ENCODE results near the gene VASH2. TPM values are rescaled to one million over a fixed set of nuclear protein-coding genes. Genes with fewer than 3 reads are reported as not detected.
A peak's percentile ranks its signal among the peaks of the same experiment; 100 is the strongest.

Gene VASH2
- total and polyA plus RNA-seq, 9 donors: 25.3 to 81.7 (median 49.8) TPM

DNA sequence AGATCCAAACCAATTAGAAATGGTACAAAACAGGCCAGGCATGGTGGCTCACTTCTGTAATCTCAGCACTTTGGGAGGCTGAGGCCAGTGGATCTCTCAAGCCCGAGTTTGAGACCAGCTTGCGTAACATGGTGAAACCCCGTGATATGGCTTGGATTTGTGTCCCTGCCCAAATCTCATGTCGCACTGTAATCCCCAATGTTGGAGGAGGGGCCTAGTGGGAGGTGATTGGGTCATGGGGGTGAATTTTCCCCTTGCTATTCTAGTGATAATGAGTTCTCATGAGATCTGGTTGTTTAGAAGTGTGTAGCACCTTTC is 7.0 kb upstream of the VASH2 start:
- no peak for DNase-seq
- 90% methylated on average over 2 of the region's 4 CpGs for WGBS (ENCODE audit: insufficient coverage)

DNA sequence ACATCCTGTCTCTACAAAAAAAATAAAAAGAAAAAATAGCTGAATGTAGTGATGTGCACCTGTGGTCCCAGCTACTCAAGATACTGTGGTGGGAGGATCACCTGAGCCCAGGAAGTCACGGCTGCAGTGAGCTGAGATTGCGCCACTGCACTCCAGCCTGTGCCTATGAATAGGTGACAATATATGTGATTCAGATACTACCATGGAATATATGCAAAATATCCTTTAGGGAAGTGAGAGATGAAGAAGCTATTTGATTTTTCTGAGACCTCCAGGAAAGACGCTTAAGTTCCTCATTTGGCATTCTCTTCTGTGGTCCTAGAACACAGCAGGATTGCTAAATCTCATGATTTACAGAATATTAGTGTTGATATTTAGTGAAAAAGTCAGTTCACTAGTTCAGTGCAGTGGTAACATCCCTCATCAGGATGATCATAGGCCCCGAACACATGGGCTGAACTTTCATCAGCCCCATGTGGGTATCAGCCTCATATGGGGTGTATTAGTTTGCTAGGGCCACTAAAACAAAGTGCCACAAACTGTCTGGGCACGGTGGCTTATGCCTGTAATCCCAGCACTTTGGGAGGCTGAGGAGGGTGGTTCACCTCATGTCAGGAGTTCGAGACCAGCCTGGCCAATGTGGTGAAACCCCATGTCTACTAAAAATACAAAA is 6.0 kb upstream of the VASH2 start:
- Histone ChIP-seq H3K9me3 (replicated peaks; ENCODE audit: control insufficient read depth, low read depth, low read length) (peaks cover 7% of the 10 kb centered on the region), H3K4me3 (ENCODE audit: low read length) (no peak overlapping the region), H3K27ac (ENCODE audit: low read length) (no peak overlapping the region), H3K27me3 (ENCODE audit: control insufficient read depth, insufficient read depth, low read length) (no peaks in the 10 kb centered on the region), H3K36me3 (ENCODE audit: control insufficient read depth, insufficient read depth, low read length) (no peaks in the 10 kb centered on the region), H3K4me1 (ENCODE audit: control insufficient read depth, insufficient read depth, low read length) (no peaks in the 10 kb centered on the region)
- 83% methylated on average over 1 of the region's 6 CpGs for WGBS (ENCODE audit: insufficient coverage)
- DNase-seq: no peak

More for the DNA sequence above, 7.0 kb upstream of the VASH2 start:
- Histone ChIP-seq H3K4me3 (ENCODE audit: low read length) (no peak overlapping the region), H3K36me3 (ENCODE audit: control insufficient read depth, insufficient read depth, low read length) (no peaks in the 10 kb centered on the region), H3K4me1 (ENCODE audit: control insufficient read depth, insufficient read depth, low read length) (no peaks in the 10 kb centered on the region), H3K9me3 (replicated peaks; ENCODE audit: control insufficient read depth, low read depth, low read length) (peaks cover 7% of the 10 kb centered on the region), H3K27ac (ENCODE audit: low read length) (no peak overlapping the region), H3K27me3 (ENCODE audit: control insufficient read depth, insufficient read depth, low read length) (no peaks in the 10 kb centered on the region)

DNA sequence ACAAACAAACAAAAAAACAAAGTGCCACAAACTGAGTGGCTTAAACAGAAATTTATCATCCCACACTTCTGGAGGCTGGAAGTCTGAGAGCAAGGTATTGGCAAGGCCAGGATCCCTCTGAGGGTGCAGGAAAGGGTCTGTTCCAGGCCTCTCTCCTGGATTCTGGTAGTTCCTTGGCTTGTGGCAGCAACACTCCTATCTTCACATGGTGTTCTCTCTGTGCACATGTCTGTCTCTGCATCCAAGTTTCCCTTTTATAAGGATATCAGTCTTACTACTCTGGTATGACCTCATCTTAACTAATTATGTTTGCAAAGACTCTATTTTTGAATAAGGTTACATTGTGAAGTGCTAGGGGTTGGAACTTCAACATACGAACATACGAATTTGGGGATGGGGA is 5.3 kb upstream of the VASH2 start:
- no peak for DNase-seq

DNA sequence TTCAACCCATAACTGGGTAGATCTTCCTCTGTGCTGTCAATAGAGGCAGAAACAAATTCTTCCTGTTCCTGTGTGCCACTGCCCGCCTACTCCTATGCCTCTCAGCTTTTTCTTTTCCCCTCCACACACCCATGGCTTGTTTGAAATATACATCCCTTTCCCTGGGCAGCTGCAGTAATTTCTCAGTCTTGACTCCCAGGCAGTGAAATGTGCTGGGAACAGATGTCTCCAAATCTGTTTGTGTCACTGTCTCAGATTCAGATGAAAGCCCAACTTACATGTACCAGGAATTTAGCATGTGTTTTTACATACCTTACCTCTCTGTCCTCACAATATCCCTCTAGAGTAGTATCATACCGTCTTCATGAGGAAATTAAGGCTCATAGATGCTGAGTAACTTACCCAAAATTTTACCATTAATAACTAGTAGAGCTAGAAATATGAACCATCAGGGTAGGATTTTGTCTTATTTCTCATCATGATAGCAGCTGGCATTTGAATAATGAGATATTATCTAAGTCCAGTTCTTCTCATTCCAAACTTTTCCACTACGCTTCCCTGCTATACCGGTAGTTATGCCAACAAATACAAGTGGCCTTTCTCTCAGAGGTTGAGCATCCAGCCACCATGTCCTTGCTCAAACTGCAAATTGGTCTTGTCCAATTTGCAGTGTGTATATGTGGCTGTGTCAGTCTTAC is 4.7 kb upstream of the VASH2 start:
- H3K4me1 ChIP-seq (ENCODE audit: control insufficient read depth, insufficient read depth, low read length): peaks cover 7% of the 10 kb centered on the region
- no peak overlapping the region for H3K4me3 ChIP-seq (ENCODE audit: low read length)
- 91% methylated on average over 2 of the region's 4 CpGs for WGBS (ENCODE audit: insufficient coverage)
- no peaks in the 10 kb centered on the region for H3K27me3 ChIP-seq (ENCODE audit: control insufficient read depth, insufficient read depth, low read length)
- no peak for DNase-seq
- no peaks in the 10 kb centered on the region for H3K36me3 ChIP-seq (ENCODE audit: control insufficient read depth, insufficient read depth, low read length)
- H3K9me3 ChIP-seq (replicated peaks; ENCODE audit: control insufficient read depth, low read depth, low read length): peaks cover 2% of the 10 kb centered on the region
- H3K27ac ChIP-seq (ENCODE audit: low read length): no peak overlapping the region

More for the DNA sequence above, 5.3 kb upstream of the VASH2 start:
- Histone ChIP-seq H3K4me3 (ENCODE audit: low read length) (no peak overlapping the region), H3K4me1 (ENCODE audit: control insufficient read depth, insufficient read depth, low read length) (peaks cover 6% of the 10 kb centered on the region), H3K27ac (ENCODE audit: low read length) (no peak overlapping the region), H3K27me3 (ENCODE audit: control insufficient read depth, insufficient read depth, low read length) (no peaks in the 10 kb centered on the region), H3K36me3 (ENCODE audit: control insufficient read depth, insufficient read depth, low read length) (no peaks in the 10 kb centered on the region), H3K9me3 (replicated peaks; ENCODE audit: control insufficient read depth, low read depth, low read length) (peaks cover 5% of the 10 kb centered on the region)
- WGBS (ENCODE audit: insufficient coverage): 83% methylated on average over 2 of the region's 2 CpGs

GRCh38 chr1:212946872-212947271 is 3.5 kb upstream of the VASH2 start:
- Histone ChIP-seq H3K4me1 (ENCODE audit: control insufficient read depth, insufficient read depth, low read length) (peaks cover 12% of the 10 kb centered on the region), H3K27me3 (ENCODE audit: control insufficient read depth, insufficient read depth, low read length) (peaks cover 3% of the 10 kb centered on the region), H3K27ac (ENCODE audit: low read length) (no peak overlapping the region), H3K4me3 (ENCODE audit: low read length) (no peak overlapping the region), H3K9me3 (replicated peaks; ENCODE audit: control insufficient read depth, low read depth, low read length) (no peaks in the 10 kb centered on the region), H3K36me3 (ENCODE audit: control insufficient read depth, insufficient read depth, low read length) (no peaks in the 10 kb centered on the region)
- DNase-seq: no peak

- peak overlapping the region; percentile 79 for H3K4me3 ChIP-seq (ENCODE audit: low read length)
- no CpG with 5 or more reads among the region's 2 CpGs for WGBS (ENCODE audit: insufficient coverage)
- H3K27me3 ChIP-seq (ENCODE audit: control insufficient read depth, insufficient read depth, low read length): peaks cover 5% of the 10 kb centered on the region
Measured at GRCh38 chr1:212949771-212950170, 570 bp upstream of the VASH2 start.

GRCh38 chr1:212951126-212951946 is 995 bp downstream of the VASH2 start:
- WGBS (ENCODE audit: insufficient coverage): under 1% methylated on average over 64 of the region's 72 CpGs
- Histone ChIP-seq H3K27ac (ENCODE audit: low read length) (peak overlapping the region; percentile 85), H3K36me3 (ENCODE audit: control insufficient read depth, insufficient read depth, low read length) (peaks cover 27% of the 10 kb centered on the region), H3K4me3 (ENCODE audit: low read length) (peak overlapping the region; percentile 79), H3K27me3 (ENCODE audit: control insufficient read depth, insufficient read depth, low read length) (peaks cover 5% of the 10 kb centered on the region), H3K4me1 (ENCODE audit: control insufficient read depth, insufficient read depth, low read length) (peaks cover 41% of the 10 kb centered on the region), H3K9me3 (replicated peaks; ENCODE audit: control insufficient read depth, low read depth, low read length) (no peaks in the 10 kb centered on the region)
- DNase-seq: no peak

More at GRCh38 chr1:212949771-212950170, 570 bp upstream of the VASH2 start:
- Histone ChIP-seq H3K27ac (ENCODE audit: low read length) (peak overlapping the region; percentile 79), H3K36me3 (ENCODE audit: control insufficient read depth, insufficient read depth, low read length) (peaks cover 15% of the 10 kb centered on the region), H3K9me3 (replicated peaks; ENCODE audit: control insufficient read depth, low read depth, low read length) (no peaks in the 10 kb centered on the region), H3K4me1 (ENCODE audit: control insufficient read depth, insufficient read depth, low read length) (peaks cover 32% of the 10 kb centered on the region)
- DNase-seq: no peak

- 0% methylated on average over 1 of the region's 4 CpGs for WGBS (ENCODE audit: insufficient coverage)
- peak overlapping the region; percentile 79 for H3K4me3 ChIP-seq (ENCODE audit: low read length)
Measured at GRCh38 chr1:212951947-212952640, 1.8 kb downstream of the VASH2 start.

GRCh38 chr1:212952641-212952976 is 2.3 kb downstream of the VASH2 start:
- DNase-seq: peak; percentile 86
- Histone ChIP-seq H3K36me3 (ENCODE audit: control insufficient read depth, insufficient read depth, low read length) (peaks cover 35% of the 10 kb centered on the region), H3K9me3 (replicated peaks; ENCODE audit: control insufficient read depth, low read depth, low read length) (no peaks in the 10 kb centered on the region), H3K4me1 (ENCODE audit: control insufficient read depth, insufficient read depth, low read length) (peaks cover 44% of the 10 kb centered on the region), H3K27ac (ENCODE audit: low read length) (peak overlapping the region; percentile 80), H3K4me3 (ENCODE audit: low read length) (peak overlapping the region; percentile 79), H3K27me3 (ENCODE audit: control insufficient read depth, insufficient read depth, low read length) (peaks cover 5% of the 10 kb centered on the region)
- WGBS (ENCODE audit: insufficient coverage): 36% methylated on average over 8 of the region's 8 CpGs

More at GRCh38 chr1:212951947-212952640, 1.8 kb downstream of the VASH2 start:
- Histone ChIP-seq H3K36me3 (ENCODE audit: control insufficient read depth, insufficient read depth, low read length) (peaks cover 31% of the 10 kb centered on the region), H3K27me3 (ENCODE audit: control insufficient read depth, insufficient read depth, low read length) (peaks cover 5% of the 10 kb centered on the region), H3K9me3 (replicated peaks; ENCODE audit: control insufficient read depth, low read depth, low read length) (no peaks in the 10 kb centered on the region), H3K27ac (ENCODE audit: low read length) (peak overlapping the region; percentile 80), H3K4me1 (ENCODE audit: control insufficient read depth, insufficient read depth, low read length) (peaks cover 41% of the 10 kb centered on the region)
- DNase-seq: peak; percentile 71

DNA sequence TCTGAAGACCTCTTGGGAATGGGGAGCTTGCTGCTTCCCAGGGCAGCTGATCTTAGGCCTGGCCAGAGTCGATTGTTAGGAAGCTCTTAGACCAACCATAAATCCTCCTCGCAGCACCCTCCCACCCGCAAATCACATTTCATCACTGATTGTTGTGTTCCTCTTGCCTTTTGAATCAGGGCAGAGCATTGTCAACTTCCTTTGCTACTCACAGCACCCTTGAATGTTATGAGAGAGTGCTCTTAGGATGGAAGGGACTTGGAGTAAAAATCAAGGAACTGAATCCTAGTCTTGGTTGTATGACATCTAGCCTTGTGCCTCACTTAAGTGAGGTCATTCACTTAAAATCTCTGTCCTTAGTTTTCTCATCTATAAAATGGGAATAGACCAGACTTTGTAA is 3.0 kb downstream of the VASH2 start:
- H3K27me3 ChIP-seq (ENCODE audit: control insufficient read depth, insufficient read depth, low read length): peaks cover 5% of the 10 kb centered on the region
- no peak for DNase-seq
- H3K36me3 ChIP-seq (ENCODE audit: control insufficient read depth, insufficient read depth, low read length): peaks cover 41% of the 10 kb centered on the region
- H3K27ac ChIP-seq (ENCODE audit: low read length): peak overlapping the region; percentile 80
- H3K4me3 ChIP-seq (ENCODE audit: low read length): no peak overlapping the region
- peaks cover 51% of the 10 kb centered on the region for H3K4me1 ChIP-seq (ENCODE audit: control insufficient read depth, insufficient read depth, low read length)
- no peaks in the 10 kb centered on the region for H3K9me3 ChIP-seq (replicated peaks; ENCODE audit: control insufficient read depth, low read depth, low read length)
- no CpG with 5 or more reads among the region's 3 CpGs for WGBS (ENCODE audit: insufficient coverage)
